ENCODE measurements around the gene TMEM134.

- TF ChIP-seq, protein P1, sequence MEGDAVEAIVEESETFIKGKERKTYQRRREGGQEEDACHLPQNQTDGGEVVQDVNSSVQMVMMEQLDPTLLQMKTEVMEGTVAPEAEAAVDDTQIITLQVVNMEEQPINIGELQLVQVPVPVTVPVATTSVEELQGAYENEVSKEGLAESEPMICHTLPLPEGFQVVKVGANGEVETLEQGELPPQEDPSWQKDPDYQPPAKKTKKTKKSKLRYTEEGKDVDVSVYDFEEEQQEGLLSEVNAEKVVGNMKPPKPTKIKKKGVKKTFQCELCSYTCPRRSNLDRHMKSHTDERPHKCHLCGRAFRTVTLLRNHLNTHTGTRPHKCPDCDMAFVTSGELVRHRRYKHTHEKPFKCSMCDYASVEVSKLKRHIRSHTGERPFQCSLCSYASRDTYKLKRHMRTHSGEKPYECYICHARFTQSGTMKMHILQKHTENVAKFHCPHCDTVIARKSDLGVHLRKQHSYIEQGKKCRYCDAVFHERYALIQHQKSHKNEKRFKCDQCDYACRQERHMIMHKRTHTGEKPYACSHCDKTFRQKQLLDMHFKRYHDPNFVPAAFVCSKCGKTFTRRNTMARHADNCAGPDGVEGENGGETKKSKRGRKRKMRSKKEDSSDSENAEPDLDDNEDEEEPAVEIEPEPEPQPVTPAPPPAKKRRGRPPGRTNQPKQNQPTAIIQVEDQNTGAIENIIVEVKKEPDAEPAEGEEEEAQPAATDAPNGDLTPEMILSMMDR (IDR thresholded peaks at IDR 0.05), result no peak
- no peak for TF ChIP-seq POLR2A (IDR thresholded peaks at IDR 0.05)
- no peak for TF ChIP-seq EP300 (IDR thresholded peaks at IDR 0.05)
These were observed 39.9 kb downstream of the TMEM134 start for GRCh38 chr11:67429038-67429668.
